SHP77 (cell line): ENCODE measurements around the gene GPR137C.

Experiments
- DNase-seq, 2 experiments: peaks; one replicate each; lab custom pipeline; 2025; lab: John Stamatoyannopoulos, UW

GPR137C gene

GRCh38 chr14:52678591-52678990 lies 126.0 kb downstream of the GPR137C start:
- no peak for DNase-seq

GRCh38 chr14:52683985-52684520 lies 131.4 kb downstream of the GPR137C start:
- no peak for DNase-seq

GRCh38 chr14:52686176-52686575 lies 133.5 kb downstream of the GPR137C start:
- DNase-seq, result no peak
